Colonic mucosa (tissue), 4 donors: ENCODE results near the gene IL1F10. TPM values are rescaled to one million over a fixed set of nuclear protein-coding genes. Genes with fewer than 3 reads are reported as not detected.
"Not testable (repeated sequence)": the region's sequence is repeated elsewhere in the genome, so short reads cannot be mapped to it uniquely, and the experiment has no call there.

Source experiments
- DNase-seq: peaks from one replicate; pipeline ENCODE4 v3.0.0-alpha.2; 2020
- H3K27ac ChIP-seq: fragments of 200-600 bp; one replicate; pipeline ENCODE4 v1.8.0; 2021
- H3K27me3 ChIP-seq: fragments of 200-600 bp; one replicate; pipeline ENCODE4 v1.8.0; 2021
- H3K36me3 ChIP-seq: fragments of 200-600 bp; one replicate; pipeline ENCODE4 v1.8.0; 2021
- H3K4me1 ChIP-seq: fragments of 200-600 bp; one replicate; pipeline ENCODE4 v1.8.0; 2021; ENCODE audit warnings: mild to moderate bottlenecking
- H3K4me3 ChIP-seq: fragments of 200-600 bp; one replicate; pipeline ENCODE4 v1.8.0; 2021
- H3K9ac ChIP-seq, 2 donors: one replicate each; pipeline ENCODE4 v1.7.0; 2013; ENCODE audit warnings: control low read depth in 2 of 2, low read depth in 2 of 2, low read length in 2 of 2
- H3K9me3 ChIP-seq: fragments of 200-600 bp; one replicate; pipeline ENCODE4 v1.8.0; 2021
- intact Hi-C: fragments of 100-400 bp; cut with DNase I; formaldehyde crosslinking; loops from one replicate; pipeline ENCODE4 v1.14.1; 2022
- total RNA-seq, 2 donors: library from RNA; stranded (reverse); fragmentation: NEBNext Ultra II Directional in 1 of 2; extraction: Animal tissue kit (Norgen Biotek cat#: 25700) in 1 of 2; gene quantifications; one replicate each; pipeline ENCODE4 v1.2.1, GENCODE V29; 2021
- TF ChIP-seq, protein P1 (sequence below): fragments of 200-600 bp; IDR thresholded peaks from one replicate; pipeline ENCODE4 v1.8.0; 2022; ENCODE audit warnings: antibody characterized with exemption, mild to moderate bottlenecking
- donor health status: healthy.
- donor health status: DM: no; HTN: no; CAD: no.
- donor health status: DM: no; HTN: no; CAD: no.

Gene IL1F10
- total RNA-seq, 2 donors from 2014 or later, result not detected

DNA sequence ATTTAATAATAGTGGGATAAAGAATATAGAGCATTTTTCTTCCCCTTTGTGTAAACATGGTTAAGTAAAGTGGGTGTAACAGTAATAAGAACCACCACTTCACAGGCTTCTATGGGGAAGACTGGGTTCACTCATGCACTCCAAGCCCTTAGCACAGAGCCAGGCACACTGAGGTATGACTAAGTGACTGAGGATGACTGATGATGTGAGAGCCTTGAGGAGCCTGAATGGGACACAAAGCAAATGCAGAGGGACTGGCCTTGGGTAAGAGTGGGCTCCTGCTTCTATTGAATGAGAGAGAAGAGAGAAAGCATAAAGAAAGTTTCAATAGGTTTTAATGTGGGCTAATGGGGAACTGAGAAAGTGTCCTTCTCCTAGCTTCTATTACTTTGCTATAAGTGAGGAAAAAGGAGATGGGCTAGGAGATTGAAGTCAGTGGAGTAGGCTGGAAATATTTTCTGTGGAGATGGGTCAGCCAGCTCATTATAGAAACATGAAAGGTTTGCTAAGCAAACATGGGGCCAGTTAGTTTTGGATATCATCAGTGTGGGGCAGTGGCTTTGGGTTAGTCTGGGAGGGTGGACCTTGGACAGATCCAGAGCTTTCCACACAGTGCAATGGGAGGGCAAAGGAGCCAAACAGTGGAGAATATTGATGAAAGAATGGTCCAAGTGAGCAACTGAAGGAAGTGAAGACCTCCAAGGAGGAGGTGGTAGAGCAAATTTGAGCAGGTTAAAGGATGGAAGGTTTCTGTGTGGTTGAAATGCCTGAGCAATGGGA lies 20.6 kb downstream of the IL1F10 start:
- intact Hi-C loops, result loop anchor here (10.0 kb wide), 1 partner anchor 46 kb away; no protein-coding TSS in a partner anchor
- TF ChIP-seq, protein P1, sequence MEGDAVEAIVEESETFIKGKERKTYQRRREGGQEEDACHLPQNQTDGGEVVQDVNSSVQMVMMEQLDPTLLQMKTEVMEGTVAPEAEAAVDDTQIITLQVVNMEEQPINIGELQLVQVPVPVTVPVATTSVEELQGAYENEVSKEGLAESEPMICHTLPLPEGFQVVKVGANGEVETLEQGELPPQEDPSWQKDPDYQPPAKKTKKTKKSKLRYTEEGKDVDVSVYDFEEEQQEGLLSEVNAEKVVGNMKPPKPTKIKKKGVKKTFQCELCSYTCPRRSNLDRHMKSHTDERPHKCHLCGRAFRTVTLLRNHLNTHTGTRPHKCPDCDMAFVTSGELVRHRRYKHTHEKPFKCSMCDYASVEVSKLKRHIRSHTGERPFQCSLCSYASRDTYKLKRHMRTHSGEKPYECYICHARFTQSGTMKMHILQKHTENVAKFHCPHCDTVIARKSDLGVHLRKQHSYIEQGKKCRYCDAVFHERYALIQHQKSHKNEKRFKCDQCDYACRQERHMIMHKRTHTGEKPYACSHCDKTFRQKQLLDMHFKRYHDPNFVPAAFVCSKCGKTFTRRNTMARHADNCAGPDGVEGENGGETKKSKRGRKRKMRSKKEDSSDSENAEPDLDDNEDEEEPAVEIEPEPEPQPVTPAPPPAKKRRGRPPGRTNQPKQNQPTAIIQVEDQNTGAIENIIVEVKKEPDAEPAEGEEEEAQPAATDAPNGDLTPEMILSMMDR, result no peak
- Histone ChIP-seq H3K4me1 (no peaks in the 10 kb centered on the region), H3K4me3 (no peak overlapping the region), H3K27me3 (no peaks in the 10 kb centered on the region), H3K9me3 (no peaks in the 10 kb centered on the region), H3K27ac (no peak overlapping the region), H3K36me3 (no peaks in the 10 kb centered on the region), H3K9ac (no peak overlapping the region)
- DNase-seq, result no peak

DNA sequence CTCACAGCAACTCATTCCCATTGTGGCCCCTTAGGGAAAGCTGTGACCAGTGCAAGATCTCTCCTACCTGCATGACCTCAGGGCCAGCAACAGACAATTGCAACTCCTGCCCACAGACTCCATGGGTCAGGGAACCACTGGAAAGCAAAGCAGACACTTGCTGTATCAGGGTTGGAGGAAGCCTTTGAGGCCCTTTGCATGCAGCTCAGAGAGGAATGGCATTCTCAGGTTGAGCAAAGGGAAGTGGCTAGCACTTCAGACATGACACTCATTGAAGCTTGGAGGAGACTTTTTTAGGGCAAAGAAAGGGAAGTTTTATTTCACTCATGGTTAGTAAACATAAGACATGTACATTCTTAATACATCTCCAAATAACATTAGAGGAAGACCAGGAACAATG lies 22.1 kb downstream of the IL1F10 start:
- H3K9ac ChIP-seq, result no peak overlapping the region
- H3K4me1 ChIP-seq, result no peaks in the 10 kb centered on the region
- TF ChIP-seq, protein P1, result no peak
- no peak for DNase-seq
- intact Hi-C loops, result loop anchor here (10.0 kb wide), 1 partner anchor 45 kb away; no protein-coding TSS in a partner anchor
- H3K4me3 ChIP-seq, result no peak overlapping the region
- H3K9me3 ChIP-seq, result no peaks in the 10 kb centered on the region
- no peaks in the 10 kb centered on the region for H3K36me3 ChIP-seq
- no peaks in the 10 kb centered on the region for H3K27me3 ChIP-seq
- H3K27ac ChIP-seq, result no peak overlapping the region

DNA sequence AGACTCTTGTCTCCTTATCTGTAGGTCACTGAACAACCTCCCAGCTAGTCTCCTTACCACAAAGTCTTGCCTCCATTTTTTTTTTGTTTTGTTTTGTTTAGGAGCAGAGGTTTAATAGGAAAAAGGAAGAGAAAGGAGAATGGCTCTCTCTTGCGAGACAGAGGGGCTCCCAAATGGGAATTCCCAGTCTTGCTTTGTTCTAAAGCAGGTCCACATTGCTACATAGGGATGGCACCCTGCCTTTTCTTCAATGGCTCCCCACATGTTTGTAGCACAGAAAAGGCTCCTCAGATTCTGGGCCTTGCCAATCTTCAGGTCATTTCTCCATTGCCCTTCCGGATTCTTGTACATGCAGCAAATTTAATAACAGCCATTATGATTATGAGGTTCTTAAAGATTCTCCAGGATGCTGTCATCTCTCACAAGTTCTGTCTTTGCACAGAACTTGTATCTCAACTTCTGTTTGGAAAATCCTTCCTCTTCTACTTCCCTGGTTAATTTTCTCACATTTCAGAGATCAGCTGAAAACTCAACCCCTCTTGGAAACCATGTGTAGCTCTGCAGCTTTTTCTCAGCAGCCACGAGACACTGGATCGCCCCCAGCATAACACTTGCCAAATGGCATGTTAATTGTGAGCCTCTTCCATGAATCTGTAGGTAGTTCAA lies 23.6 kb downstream of the IL1F10 start:
- H3K4me3 ChIP-seq, result no peak overlapping the region
- DNase-seq, result no peak
- no peaks in the 10 kb centered on the region for H3K36me3 ChIP-seq
- H3K9ac ChIP-seq, result no peak overlapping the region
- no peak overlapping the region for H3K27ac ChIP-seq
- H3K4me1 ChIP-seq, result no peaks in the 10 kb centered on the region
- intact Hi-C loops, result no loop called here
- TF ChIP-seq, protein P1, result no peak
- no peaks in the 10 kb centered on the region for H3K9me3 ChIP-seq
- H3K27me3 ChIP-seq, result no peaks in the 10 kb centered on the region

DNA sequence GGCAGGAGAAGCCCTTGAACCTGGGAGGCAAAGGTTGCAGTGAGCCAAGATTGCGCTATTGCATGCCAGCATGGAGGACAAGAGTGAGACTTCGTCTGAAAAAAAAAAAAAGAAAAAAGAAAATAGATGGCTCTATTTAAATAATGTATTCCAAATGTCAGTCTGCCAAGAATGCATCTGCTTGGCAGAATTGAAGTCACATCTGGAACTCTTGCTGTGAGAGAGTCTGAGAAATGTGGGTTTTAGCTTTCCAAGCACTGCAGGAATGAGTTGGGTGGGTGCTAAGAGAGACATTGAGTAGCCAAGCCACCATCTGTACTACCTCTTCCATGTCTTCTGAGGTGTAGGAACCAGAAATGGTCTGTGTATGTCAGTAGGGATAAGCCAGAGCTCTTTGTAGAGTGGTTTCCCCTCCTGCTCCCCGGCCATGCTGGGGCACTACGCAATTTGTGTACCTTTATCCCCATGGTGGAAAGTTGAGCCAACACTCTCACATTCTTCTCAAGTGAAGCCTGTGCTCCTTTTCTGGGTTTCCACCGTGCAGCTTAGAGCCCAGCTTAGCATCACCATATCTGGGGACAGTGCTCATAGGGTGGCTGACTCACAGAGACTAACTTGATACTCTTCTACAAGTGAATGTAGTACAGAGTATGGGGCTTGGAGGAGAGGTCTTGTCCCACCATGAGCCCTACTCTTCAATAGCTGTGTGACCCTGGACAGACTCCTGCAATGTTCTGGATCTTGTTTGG lies 25.3 kb downstream of the IL1F10 start:
- Histone ChIP-seq H3K9ac (no peak overlapping the region), H3K27me3 (no peaks in the 10 kb centered on the region), H3K36me3 (no peaks in the 10 kb centered on the region), H3K4me1 (no peaks in the 10 kb centered on the region), H3K27ac (no peak overlapping the region), H3K4me3 (no peak overlapping the region), H3K9me3 (no peaks in the 10 kb centered on the region)
- TF ChIP-seq, protein P1, result no peak
- intact Hi-C loops, result no loop called here
- DNase-seq, result no peak

GRCh38 chr2:113093613-113093977 lies 25.8 kb downstream of the IL1F10 start:
- no peak for DNase-seq
- H3K36me3 ChIP-seq, result no peaks in the 10 kb centered on the region
- no peak overlapping the region for H3K4me3 ChIP-seq
- TF ChIP-seq, protein P1, result no peak
- no peaks in the 10 kb centered on the region for H3K4me1 ChIP-seq
- no peaks in the 10 kb centered on the region for H3K27me3 ChIP-seq
- H3K27ac ChIP-seq, result no peak overlapping the region
- H3K9ac ChIP-seq, result no peak overlapping the region
- H3K9me3 ChIP-seq, result no peaks in the 10 kb centered on the region
- intact Hi-C loops, result no loop called here

GRCh38 chr2:113096306-113096705 lies 28.5 kb downstream of the IL1F10 start:
- H3K27me3 ChIP-seq, H3K4me3 ChIP-seq, intact Hi-C loops, H3K36me3 ChIP-seq, DNase-seq, H3K9me3 ChIP-seq, H3K9ac ChIP-seq, H3K27ac ChIP-seq, H3K4me1 ChIP-seq: not testable (repeated sequence)

DNA sequence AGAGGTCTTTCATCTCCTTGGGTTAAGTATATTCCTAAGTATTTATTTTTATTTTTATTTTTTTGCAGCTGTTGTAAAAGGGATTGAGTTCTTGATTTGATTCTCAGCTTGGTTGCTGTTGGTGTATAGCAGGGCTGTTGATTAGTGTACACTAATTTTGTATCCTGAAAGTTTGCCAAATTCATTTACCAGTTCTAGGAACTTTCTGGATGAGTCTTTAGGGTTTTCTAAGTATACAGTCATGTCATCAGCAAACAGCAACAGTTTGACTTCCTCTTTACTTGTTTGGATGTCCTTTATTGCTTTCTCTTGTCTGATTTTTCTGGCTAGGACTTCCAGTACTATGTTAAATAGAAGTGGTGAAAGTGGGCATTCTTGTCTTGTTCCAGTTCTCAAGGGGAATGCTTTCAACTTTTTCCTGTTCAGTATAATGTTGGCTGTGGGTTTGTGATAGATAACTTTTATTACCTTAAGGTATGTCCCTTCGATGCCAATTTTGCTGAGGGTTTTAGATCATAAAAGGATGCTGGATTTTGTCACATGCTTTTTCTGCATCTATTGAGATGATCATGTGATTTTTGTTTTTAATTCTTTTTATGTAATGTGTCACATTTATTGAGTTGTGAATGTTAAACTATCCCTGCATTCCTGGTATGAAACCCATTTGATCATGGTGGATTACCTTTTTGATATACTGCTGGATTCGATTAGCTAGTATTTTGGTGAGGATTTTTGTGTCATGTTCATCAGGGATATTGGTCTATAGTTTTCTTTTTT lies 29.3 kb downstream of the IL1F10 start:
- DNase-seq, H3K36me3 ChIP-seq, intact Hi-C loops, H3K27ac ChIP-seq, H3K27me3 ChIP-seq, H3K4me3 ChIP-seq, H3K9ac ChIP-seq, H3K4me1 ChIP-seq, H3K9me3 ChIP-seq: not testable (repeated sequence)
